ENCODE measurements around the gene OR7C1.
"Not testable (repeated sequence)": the region's sequence is repeated elsewhere in the genome, so short reads cannot be mapped to it uniquely, and the experiment has no call there.

Gene OR7C1

GRCh38 chr19:14782626-14783409, 52.2 kb downstream of the OR7C1 start:
- H3K27me3 ChIP-seq (replicated peaks; ENCODE audit: control insufficient read depth, insufficient read depth, low read length), result no peaks in the 10 kb centered on the region
- no peak for TF ChIP-seq CTCF (IDR thresholded peaks at IDR 0.05; ENCODE audit: insufficient read depth, low read length, poor library complexity, severe bottlenecking)
- no peaks in the 10 kb centered on the region for H3K36me3 ChIP-seq (ENCODE audit: control insufficient read depth, insufficient read depth, low read length)
- H3K4me3 ChIP-seq (replicated peaks; ENCODE audit: low read depth, low read length), result no peak overlapping the region
- no peak for DNase-seq (ENCODE audit: extremely low read depth, insufficient read length)

- DNase-seq (ENCODE audit: extremely low read depth, insufficient read length); H3K27me3 ChIP-seq (replicated peaks; ENCODE audit: control insufficient read depth, insufficient read depth, low read length); H3K36me3 ChIP-seq (ENCODE audit: control insufficient read depth, insufficient read depth, low read length); H3K4me3 ChIP-seq (replicated peaks; ENCODE audit: low read depth, low read length): not testable (repeated sequence)
These were observed 53.1 kb downstream of the OR7C1 start for GRCh38 chr19:14781713-14782536.

DNA sequence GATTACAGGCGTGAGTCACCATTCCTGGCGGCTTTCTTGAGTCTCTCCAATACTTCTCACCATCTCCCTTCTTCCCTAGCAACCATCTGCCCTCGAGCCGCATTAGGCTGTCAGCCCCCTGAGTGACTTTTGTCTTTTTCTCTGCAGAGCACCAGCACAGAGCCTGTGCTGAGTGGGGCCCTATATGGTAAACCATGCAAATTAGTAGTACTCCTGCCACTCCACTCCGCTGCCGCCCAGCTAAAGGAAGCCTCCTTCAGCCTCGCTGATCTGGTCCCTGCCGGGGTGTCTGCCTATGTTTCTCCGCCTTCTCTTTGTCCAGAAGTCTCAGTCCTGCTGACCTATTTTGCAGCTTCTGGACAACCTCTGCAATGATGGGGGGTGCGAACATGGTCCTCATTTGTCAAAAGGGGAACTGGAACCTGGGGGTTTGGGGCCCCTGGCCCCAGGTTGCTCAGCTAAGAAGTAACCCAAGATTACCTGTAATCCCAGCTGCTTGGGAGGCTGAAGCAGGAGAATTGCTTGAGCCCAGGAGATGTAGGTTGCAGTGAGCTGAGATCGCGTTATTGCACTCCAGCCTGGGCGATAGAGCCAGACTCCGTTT, 54.3 kb downstream of the OR7C1 start:
- H3K4me3 ChIP-seq (replicated peaks; ENCODE audit: low read depth, low read length); H3K36me3 ChIP-seq (ENCODE audit: control insufficient read depth, insufficient read depth, low read length); H3K27me3 ChIP-seq (replicated peaks; ENCODE audit: control insufficient read depth, insufficient read depth, low read length): not testable (repeated sequence)
- DNase-seq (ENCODE audit: extremely low read depth, insufficient read length), result peak; percentile 36

DNA sequence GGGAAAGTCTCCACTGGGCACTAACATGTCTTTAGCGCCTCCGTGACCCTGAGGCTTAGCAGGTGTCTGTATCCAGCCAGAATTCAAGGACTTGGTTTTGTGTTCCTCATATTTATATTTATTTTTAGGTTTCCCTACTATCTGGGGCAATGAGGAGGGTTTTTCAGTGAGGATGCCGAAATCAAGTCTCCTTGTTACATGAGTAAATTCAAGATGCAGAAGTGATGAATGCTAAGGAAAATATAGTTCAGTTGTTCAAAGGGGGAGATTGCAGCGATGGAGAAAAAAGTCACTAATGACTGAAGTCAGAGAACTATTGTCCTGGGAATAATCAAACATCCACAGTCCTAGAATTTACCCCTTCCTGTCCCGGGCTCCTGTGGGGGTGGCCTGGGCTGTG, 55.8 kb downstream of the OR7C1 start:
- no peak for DNase-seq (ENCODE audit: extremely low read depth, insufficient read length)
- Histone ChIP-seq H3K27me3 (replicated peaks; ENCODE audit: control insufficient read depth, insufficient read depth, low read length) (no peaks in the 10 kb centered on the region; the same call in 1 of the 2 replicates), H3K36me3 (ENCODE audit: control insufficient read depth, insufficient read depth, low read length) (no peaks in the 10 kb centered on the region), H3K4me3 (replicated peaks; ENCODE audit: low read depth, low read length) (no peak overlapping the region)
- TF ChIP-seq CTCF (IDR thresholded peaks at IDR 0.05; ENCODE audit: insufficient read depth, low read length, poor library complexity, severe bottlenecking), result no peak

DNA sequence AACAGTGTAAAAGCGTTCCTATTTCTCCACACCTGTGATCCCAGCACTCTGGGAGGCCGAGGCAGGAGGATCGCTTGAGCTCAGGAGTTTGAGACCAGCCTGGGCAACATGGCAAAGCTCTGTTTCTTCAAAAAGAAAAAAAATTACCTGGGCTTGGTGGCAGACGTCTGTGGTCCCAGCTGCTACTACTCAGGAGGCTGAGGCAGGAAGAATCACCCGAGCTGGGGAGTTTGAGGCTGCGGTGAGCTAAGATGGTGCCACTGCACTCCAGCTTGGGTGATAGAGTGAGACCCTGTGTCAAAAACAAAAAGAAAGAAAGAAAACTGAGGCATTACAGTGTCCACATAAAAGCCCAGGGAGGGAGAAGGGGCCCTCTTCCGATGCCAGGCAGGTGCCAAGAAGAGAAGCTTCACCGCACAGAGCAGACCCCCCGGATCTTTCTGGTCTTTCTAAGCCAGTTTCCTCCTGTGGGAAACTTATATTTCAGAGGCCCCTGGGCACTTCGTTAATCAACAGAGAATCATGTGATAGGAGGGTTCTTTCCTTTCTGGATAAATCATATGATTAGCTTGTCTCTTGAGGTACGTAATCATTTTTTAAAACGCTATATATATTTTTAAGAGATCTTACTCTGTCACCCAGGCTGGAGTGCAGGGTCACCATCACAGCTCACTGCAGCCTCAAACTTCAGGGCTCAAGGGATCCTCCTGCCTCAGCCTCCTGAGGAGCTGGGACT, 56.7 kb downstream of the OR7C1 start, which contains the start of gene ADGRE2:
Gene ADGRE2, minus strand, starts transcription at position 451 of the 736 bp plus-strand sequence. CDS start 1,804 bp downstream, outside the sequence.
- H3K27me3 ChIP-seq (replicated peaks; ENCODE audit: control insufficient read depth, insufficient read depth, low read length); H3K4me3 ChIP-seq (replicated peaks; ENCODE audit: low read depth, low read length); DNase-seq (ENCODE audit: extremely low read depth, insufficient read length); H3K36me3 ChIP-seq (ENCODE audit: control insufficient read depth, insufficient read depth, low read length): not testable (repeated sequence)

GRCh38 chr19:14777645-14778044, 57.3 kb downstream of the OR7C1 start:
- not testable (repeated sequence) for H3K27me3 ChIP-seq (replicated peaks; ENCODE audit: control insufficient read depth, insufficient read depth, low read length); H3K4me3 ChIP-seq (replicated peaks; ENCODE audit: low read depth, low read length); DNase-seq (ENCODE audit: extremely low read depth, insufficient read length); H3K36me3 ChIP-seq (ENCODE audit: control insufficient read depth, insufficient read depth, low read length)

- H3K4me3 ChIP-seq (replicated peaks; ENCODE audit: low read depth, low read length), result peak overlapping the region; percentile 35
- no peaks in the 10 kb centered on the region; the same call in 1 of the 2 replicates for H3K27me3 ChIP-seq (replicated peaks; ENCODE audit: control insufficient read depth, insufficient read depth, low read length)
These were observed 59.0 kb downstream of the OR7C1 start for GRCh38 chr19:14775869-14776586.

DNA sequence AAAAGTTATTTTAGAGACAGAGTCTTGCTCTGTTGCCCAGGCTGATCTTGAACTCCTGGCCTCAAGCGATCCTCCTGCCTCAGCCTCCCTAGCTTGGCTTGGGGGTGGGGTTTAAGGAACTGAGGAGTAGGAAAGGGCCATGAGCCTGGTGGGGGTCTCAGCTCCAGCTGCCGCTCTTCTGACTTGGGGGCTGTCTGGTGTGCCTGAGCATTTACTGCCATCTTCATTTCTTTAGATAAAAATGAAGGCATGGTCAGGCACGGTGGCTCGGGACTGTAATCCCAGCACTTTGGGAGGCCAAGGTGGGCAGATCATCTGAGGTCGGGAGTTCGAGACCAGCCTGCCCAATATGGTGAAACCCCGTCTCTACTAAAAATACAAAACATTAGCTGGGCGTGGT, 59.7 kb downstream of the OR7C1 start:
- not testable (repeated sequence) for H3K36me3 ChIP-seq (ENCODE audit: control insufficient read depth, insufficient read depth, low read length); H3K4me3 ChIP-seq (replicated peaks; ENCODE audit: low read depth, low read length); DNase-seq (ENCODE audit: extremely low read depth, insufficient read length); H3K27me3 ChIP-seq (replicated peaks; ENCODE audit: control insufficient read depth, insufficient read depth, low read length)

More at GRCh38 chr19:14775869-14776586, 59.0 kb downstream of the OR7C1 start:
- DNase-seq (ENCODE audit: extremely low read depth, insufficient read length), result peak; percentile 54
- H3K36me3 ChIP-seq (ENCODE audit: control insufficient read depth, insufficient read depth, low read length), result no peaks in the 10 kb centered on the region
- no peak for TF ChIP-seq CTCF (IDR thresholded peaks at IDR 0.05; ENCODE audit: insufficient read depth, low read length, poor library complexity, severe bottlenecking)
